ENCODE results near the gene ATG16L1. TPM values are rescaled to one million over a fixed set of nuclear protein-coding genes. Genes with fewer than 3 reads are reported as not detected.

Gene ATG16L1
- total and polyA plus RNA-seq, 2 donors (not counting 3 experiments of a cell fraction or from before 2014, with no cell fraction given): 18.1 to 29.8 TPM

- TF ChIP-seq, protein P1, sequence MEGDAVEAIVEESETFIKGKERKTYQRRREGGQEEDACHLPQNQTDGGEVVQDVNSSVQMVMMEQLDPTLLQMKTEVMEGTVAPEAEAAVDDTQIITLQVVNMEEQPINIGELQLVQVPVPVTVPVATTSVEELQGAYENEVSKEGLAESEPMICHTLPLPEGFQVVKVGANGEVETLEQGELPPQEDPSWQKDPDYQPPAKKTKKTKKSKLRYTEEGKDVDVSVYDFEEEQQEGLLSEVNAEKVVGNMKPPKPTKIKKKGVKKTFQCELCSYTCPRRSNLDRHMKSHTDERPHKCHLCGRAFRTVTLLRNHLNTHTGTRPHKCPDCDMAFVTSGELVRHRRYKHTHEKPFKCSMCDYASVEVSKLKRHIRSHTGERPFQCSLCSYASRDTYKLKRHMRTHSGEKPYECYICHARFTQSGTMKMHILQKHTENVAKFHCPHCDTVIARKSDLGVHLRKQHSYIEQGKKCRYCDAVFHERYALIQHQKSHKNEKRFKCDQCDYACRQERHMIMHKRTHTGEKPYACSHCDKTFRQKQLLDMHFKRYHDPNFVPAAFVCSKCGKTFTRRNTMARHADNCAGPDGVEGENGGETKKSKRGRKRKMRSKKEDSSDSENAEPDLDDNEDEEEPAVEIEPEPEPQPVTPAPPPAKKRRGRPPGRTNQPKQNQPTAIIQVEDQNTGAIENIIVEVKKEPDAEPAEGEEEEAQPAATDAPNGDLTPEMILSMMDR (IDR thresholded peaks at IDR 0.05; ENCODE audit: extremely low read depth in 1 of 2, insufficient read depth in 1 of 2, low read depth in 1 of 2, low read length in 2 of 2): no peak
- no peak for TF ChIP-seq GATA2 (IDR thresholded peaks at IDR 0.05; ENCODE audit: insufficient read depth, insufficient read length, low read depth, low read length)
- no peak for TF ChIP-seq EZH2 (IDR thresholded peaks at IDR 0.05; ENCODE audit: borderline replicate concordance, low read depth, low read length, severe bottlenecking)
- no peak for TF ChIP-seq POLR2AphosphoS5 (IDR thresholded peaks at IDR 0.05; ENCODE audit: insufficient read depth, low read depth, low read length)
- TF ChIP-seq FOS (IDR thresholded peaks at IDR 0.05; ENCODE audit: borderline replicate concordance, insufficient read depth, low read length): no peak
- TF ChIP-seq JUN (IDR thresholded peaks at IDR 0.05; ENCODE audit: borderline replicate concordance, insufficient read depth, insufficient read length, low read depth): no peak
- TF ChIP-seq, protein P2, sequence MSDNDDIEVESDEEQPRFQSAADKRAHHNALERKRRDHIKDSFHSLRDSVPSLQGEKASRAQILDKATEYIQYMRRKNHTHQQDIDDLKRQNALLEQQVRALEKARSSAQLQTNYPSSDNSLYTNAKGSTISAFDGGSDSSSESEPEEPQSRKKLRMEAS (IDR thresholded peaks at IDR 0.05; ENCODE audit: insufficient read depth, insufficient read length): no peak
- TF ChIP-seq POLR2A (IDR thresholded peaks at IDR 0.05; ENCODE audit: low read depth, low read length): no peak
- TF ChIP-seq MYC (IDR thresholded peaks at IDR 0.05; ENCODE audit: low read depth, low read length): no peak
- intact Hi-C loops (cut with micrococcal nuclease) (loop anchor here (10.0 kb wide), 1 partner anchor 270 kb away; no protein-coding TSS in a partner anchor), dilution Hi-C loops (cut with MboI; ENCODE audit: extremely low pct_ligation_motif_present, low sequenced_read_pairs) (no loop called here)
- Histone ChIP-seq H3K36me3 (ENCODE audit: control insufficient read depth in 2 of 2, extremely low read depth in 1 of 2, insufficient read depth in 2 of 2, low read length in 2 of 2) (peaks cover 11 to 12% of the 10 kb centered on the region in 2 experiments), H3K4me1 (ENCODE audit: control insufficient read depth, extremely low read depth, insufficient read depth, low read length) (peaks cover 20% of the 10 kb centered on the region), H4K20me1 (replicated peaks; ENCODE audit: control insufficient read depth, extremely low read depth, insufficient read depth, low read length) (no peaks in the 10 kb centered on the region), H3K9me1 (replicated peaks; ENCODE audit: control insufficient read depth, extremely low read depth, insufficient read depth, low read length) (no peaks in the 10 kb centered on the region), H3K9ac (replicated peaks; ENCODE audit: extremely low read depth, insufficient read depth, low read length) (no peak overlapping the region), H3K4me3 (replicated peaks in 1 of 3; ENCODE audit: insufficient read depth in 1 of 3, low read depth in 1 of 3, low read length in 3 of 3) (no peak overlapping the region), H2AFZ (ENCODE audit: low read depth, low read length) (no peak overlapping the region), H3K27me3 (ENCODE audit: control insufficient read depth in 2 of 2, insufficient read depth in 2 of 2, low read length in 2 of 2) (no peaks in the 10 kb centered on the region), H3K27ac (ENCODE audit: insufficient read depth, low read depth, low read length) (no peak overlapping the region), H3K9me3 (replicated peaks; ENCODE audit: control insufficient read depth, insufficient read depth, low read length) (no peaks in the 10 kb centered on the region), H3K4me2 (ENCODE audit: insufficient read depth, low read length) (no peak overlapping the region), H3K79me2 (ENCODE audit: control insufficient read depth, insufficient read depth, low read length) (peaks cover 54% of the 10 kb centered on the region)
- POLR2A ChIA-PET: no interaction called here
- CTCF ChIA-PET: no interaction called here
- FAIRE-seq: no peak
- DNase-seq (ENCODE audit: low read depth, low spot score): no peak
- no TSS peak for BruUV-seq (replicated peaks)
These were observed 3.7 kb downstream of the ATG16L1 start for GRCh38 chr2:233255151-233255550.
